GM18873 (cell line): Measurements from ENCODE around the gene SLC34A3.
"Not testable (repeated sequence)": the region's sequence is repeated elsewhere in the genome, so short reads cannot be mapped to it uniquely, and the experiment has no call there.

Source experiments
- ATAC-seq: cut with Tn5 transposase; IDR thresholded peaks from one replicate; pipeline ENCODE4 v1.9.1; 2021; ENCODE audit warnings: mild to moderate bottlenecking, moderate library complexity, moderate number of reproducible peaks; ENCODE audit not compliant: unreplicated experiment, low FRiP score

Gene SLC34A3

DNA sequence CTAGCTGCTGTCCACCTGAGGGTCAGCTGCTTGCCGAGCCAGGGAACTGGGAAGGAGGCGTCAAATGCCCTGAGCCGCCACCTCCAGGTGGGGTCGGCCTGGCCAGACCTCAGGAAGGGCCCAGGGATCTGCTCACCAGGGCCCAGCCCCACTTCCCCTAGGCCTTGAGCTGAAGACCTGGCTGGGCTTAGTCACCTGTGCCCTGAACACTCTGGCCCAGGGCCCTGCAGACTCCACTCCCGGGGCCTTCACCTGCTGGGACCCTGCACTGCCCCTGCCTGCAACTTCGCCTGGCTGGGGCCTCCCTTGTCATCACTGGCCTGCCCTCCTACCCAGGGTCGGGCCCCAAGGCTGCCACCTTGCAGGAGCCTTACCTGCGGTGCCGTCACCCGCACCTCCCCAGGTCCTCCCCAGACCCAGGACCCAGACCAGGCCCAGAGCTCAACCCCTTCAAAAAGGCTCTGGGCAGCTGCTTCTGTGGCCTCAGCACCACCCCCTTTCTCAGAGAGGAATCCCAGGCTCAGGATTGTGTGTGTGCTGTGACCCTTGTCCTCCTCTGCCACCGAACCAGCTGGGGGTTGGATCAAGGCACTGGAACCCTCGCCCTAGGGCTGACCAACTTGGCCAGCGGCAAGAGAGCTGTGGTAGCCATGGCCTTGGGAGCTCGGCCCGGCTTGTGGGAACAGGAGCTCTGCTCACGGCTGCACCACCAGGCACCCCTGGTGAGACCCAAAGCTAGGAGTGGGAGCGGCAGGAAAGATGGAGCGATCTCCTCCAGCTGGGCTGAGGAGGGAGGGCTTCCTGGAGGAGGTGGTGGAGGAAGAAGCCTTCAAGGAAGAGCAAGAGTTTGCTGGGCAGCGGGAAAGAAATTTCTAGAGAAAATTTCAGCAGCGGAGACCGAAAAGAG, 23.3 kb downstream of the SLC34A3 start:
- ATAC-seq, result no peak

- ATAC-seq, result peak; percentile 50
Observed at GRCh38 chr9:137254624-137255447, 24.1 kb downstream of the SLC34A3 start, which contains the start of gene NELFB. Gene NELFB, plus strand, starts transcription at chr9:137255327.

DNA sequence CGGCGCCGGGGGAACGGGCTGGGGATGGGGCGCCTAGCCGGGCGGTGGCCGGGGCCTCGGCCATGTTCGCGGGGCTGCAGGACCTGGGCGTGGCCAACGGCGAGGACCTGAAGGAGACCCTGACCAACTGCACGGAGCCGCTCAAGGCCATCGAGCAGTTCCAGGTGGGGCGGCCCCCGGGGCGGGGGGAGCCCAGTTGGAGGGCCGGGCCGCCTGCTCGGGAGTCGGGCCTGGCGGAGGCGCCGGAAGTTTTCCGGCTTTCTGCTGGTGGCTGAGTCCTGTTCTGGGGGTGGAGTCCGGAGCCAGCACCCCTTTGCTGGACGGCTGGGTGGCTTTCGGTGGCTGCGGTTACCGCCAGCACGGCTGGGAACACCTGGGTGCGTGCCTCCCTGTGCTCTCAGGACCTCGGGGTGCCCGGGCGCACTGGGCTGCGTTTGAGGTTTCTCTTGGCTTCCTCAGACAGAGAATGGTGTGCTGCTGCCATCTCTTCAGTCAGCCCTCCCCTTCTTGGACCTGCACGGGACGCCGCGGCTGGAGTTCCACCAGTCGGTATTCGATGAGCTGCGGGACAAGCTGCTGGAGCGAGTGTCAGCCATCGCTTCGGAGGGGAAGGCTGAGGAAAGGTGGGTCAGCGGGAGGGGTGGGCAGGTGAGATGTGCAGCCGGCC, 24.9 kb downstream of the SLC34A3 start:
- no peak for ATAC-seq

- ATAC-seq, result no peak
Observed at GRCh38 chr9:137256362-137256761, 25.7 kb downstream of the SLC34A3 start.

GRCh38 chr9:137256856-137257255, 26.2 kb downstream of the SLC34A3 start:
- ATAC-seq, result no peak

DNA sequence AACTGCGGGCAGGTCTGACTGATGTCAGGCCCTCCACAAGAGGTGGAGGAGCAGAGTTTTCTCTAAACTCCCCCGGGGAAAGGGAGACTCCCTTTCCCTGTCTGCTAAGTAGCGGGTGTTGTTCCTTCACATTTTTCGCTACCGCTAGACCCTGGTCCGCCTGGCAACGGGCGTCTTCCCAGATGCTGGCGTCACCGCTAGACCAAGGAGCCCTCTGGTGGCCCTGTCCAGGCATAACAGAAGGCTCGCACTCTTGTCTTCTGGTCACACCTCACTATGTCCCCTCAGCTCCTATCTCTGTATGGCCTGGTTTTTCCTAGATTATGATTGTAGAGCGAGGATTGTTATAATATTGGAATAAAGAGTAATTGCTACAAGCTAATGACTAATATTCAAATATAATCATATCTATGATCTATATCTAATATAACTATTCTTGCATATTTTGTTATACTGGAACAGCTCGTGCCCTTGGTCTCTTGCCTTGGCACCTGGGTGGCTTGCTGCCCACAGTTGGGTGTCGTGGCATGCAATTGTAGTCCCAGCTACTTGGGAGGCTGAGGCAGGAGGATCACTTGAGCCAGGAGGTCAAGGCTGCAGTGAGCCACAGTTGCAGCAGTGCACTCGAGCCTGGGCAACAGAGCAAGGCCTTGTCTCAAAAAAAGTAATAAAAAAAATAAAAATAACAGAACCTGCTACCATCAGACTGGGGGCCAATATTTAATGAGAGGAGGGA, 31.6 kb downstream of the SLC34A3 start:
- not testable (repeated sequence) for ATAC-seq

GRCh38 chr9:137262909-137263285, 32.2 kb downstream of the SLC34A3 start:
- ATAC-seq, result no peak

DNA sequence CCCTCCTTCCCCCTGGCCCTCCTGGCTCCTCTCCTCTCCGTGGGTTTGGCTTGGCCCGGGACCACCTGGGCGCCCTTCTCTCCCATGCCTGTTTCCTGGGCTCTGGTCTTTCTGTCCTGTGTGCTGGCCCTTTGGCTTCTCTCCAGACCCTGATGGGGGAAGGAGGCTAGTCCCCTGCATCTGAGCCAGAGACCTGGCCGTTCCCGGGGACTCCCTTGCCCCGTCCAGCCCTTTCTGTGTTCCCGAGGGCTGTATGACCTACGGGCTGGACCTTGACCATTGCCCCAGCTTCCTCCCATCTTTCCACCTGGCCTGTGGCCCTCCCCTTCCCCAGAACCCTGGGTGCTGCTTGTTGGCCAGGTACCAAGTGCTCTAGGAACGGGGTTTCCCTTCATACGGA, 32.8 kb downstream of the SLC34A3 start:
- no peak for ATAC-seq

GRCh38 chr9:137264067-137264466, 33.4 kb downstream of the SLC34A3 start:
- no peak for ATAC-seq

GRCh38 chr9:137265496-137266161, 34.9 kb downstream of the SLC34A3 start:
- no peak for ATAC-seq

GRCh38 chr9:137266162-137266527, 35.4 kb downstream of the SLC34A3 start:
- no peak for ATAC-seq

DNA sequence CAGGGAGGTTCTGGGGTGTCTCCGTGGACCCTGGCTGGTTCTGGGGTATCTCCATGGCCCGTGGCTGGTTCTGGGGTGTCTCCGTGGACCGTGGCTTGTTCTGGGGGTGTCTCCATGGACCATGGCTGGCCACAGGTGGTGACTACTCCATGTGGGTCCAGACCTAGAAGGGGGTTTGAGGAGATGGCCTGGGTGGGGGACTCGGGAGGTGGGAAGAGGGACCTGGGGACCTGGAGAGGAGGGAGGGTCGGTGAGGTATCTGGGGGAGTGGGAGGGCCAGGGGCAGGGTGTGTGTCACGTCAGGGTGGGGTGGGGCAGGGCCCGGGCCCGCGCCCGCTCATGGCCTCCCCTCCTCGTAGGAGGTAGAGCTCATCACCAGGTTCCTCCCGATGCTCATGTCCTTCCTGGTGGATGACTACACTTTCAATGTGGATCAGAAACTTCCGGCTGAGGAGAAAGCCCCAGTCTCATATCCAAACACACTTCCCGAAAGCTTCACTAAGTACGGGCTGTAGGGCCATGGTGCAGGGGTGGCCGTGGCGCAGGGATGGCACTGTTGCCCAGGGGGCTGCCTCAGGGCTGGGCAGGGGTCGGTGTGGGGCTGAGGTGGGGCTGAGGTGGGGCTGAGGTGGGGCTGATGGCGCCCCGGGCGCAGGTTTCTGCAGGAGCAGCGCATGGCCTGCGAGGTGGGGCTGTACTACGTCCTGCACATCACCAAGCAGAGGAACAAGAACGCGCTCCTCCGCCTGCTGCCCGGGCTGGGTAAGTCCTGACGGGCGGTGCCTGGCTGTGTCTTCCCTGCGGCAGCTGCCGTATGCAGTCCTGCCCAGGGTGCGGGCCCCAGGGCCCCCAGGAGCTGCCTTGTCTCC, 36.1 kb downstream of the SLC34A3 start:
- ATAC-seq, result no peak

GRCh38 chr9:137267933-137268355, 37.2 kb downstream of the SLC34A3 start:
- ATAC-seq, result no peak

DNA sequence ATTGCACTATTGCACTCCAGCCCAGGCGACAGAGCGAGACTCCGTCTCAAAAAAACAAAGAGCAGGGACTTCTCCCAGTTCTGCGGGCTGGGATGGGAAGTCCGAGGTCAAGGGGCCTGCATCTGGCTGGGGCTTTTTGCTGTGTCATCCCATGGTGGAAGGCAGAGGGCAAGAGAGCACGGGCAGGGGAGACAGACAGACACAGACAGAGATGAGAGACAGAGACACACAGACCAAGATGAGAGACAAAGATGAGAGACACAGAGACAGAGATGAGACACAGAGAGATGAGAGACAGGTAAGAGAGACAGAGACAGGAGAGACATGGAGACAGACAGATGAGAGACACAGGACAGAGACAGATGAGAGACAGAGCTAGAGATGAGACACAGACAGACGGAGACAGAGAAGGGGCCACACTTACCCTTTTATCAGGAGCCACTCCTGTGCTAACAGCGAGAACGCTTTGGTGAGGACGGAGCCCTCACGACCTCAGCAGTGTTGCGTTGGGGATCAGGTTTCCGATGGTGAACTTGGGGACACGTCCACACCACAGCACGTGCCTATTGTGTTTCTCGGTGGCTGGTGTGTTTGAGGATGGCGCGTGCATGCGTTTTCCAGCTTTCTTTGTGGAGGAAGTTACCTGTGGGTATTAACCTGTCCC, 38.0 kb downstream of the SLC34A3 start:
- no peak for ATAC-seq

- ATAC-seq, result no peak
Observed at GRCh38 chr9:137269231-137269772, 38.6 kb downstream of the SLC34A3 start.

- no peak for ATAC-seq
Observed at GRCh38 chr9:137270929-137271695, 40.4 kb downstream of the SLC34A3 start.

- no peak for ATAC-seq
Observed at GRCh38 chr9:137271696-137272076, 41.0 kb downstream of the SLC34A3 start.
